GM12872 (cell line): ENCODE results near the gene SRPRB.

Experiments
- TF ChIP-seq, protein P1 (sequence below): IDR thresholded peaks from 3 replicates; pipeline ENCODE4 v1.5.1; 2011; ENCODE audit warnings: low read depth, mild to moderate bottlenecking, low read length, moderate library complexity; ENCODE audit not compliant: insufficient read depth

SRPRB gene

DNA sequence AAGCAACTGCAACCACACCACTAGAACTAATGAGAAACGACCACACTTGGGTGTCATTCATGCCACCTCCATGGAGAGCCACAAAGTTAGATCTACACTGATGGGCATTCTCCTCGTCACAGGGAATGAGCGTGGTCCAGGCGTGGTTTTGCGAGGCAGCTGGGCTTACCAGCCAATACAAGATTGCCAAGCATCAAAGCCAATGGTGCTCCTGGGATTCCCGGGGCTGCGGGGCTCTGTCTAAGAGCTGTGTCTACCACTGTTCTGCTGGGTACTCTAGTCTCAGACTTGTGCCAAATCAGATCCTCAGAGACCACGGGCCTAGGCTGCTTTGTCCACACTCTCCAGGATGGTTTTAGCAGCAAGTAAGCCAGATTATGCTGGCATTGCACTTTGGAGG lies 46.3 kb downstream of the SRPRB start:
- TF ChIP-seq, protein P1, sequence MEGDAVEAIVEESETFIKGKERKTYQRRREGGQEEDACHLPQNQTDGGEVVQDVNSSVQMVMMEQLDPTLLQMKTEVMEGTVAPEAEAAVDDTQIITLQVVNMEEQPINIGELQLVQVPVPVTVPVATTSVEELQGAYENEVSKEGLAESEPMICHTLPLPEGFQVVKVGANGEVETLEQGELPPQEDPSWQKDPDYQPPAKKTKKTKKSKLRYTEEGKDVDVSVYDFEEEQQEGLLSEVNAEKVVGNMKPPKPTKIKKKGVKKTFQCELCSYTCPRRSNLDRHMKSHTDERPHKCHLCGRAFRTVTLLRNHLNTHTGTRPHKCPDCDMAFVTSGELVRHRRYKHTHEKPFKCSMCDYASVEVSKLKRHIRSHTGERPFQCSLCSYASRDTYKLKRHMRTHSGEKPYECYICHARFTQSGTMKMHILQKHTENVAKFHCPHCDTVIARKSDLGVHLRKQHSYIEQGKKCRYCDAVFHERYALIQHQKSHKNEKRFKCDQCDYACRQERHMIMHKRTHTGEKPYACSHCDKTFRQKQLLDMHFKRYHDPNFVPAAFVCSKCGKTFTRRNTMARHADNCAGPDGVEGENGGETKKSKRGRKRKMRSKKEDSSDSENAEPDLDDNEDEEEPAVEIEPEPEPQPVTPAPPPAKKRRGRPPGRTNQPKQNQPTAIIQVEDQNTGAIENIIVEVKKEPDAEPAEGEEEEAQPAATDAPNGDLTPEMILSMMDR = no peak

DNA sequence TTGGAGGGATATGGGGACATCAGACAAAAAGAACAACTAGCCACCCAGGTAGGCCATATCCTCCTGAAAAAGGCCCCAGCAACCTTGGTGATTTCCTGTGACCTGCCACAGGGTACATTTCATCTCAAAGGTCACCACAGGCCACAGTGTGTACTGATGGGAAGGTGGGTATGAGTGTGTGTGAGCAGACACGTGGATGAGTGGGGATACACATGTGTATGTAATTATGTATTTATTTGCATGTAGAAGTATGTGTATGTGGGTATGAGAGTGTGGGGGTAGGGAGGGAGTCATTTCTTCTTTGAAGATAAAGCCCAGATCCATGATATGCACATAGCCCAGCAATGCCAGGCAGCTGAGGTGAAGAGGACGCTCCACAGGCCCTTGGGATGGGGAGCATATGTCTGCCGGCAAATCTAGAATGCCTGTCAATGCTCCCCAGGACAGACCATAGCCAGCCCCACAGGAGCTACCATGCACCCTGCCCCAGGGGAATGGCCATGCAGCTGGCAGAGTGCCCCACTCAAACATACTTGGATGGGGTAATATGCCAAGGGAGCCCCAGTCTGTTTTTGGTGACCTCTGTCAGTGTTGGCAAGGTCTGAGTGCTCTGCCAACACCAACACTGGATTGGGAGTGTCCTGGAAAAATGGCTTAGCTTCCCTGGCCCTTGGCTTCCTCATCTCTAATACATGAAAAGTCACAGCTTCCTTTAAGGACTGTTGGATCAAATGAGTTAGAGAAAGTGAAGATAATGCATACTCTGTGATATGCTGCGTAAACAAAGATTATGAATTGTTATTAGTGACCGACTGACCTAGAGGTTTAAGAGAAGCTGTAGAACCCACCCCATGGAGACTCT lies 47.7 kb downstream of the SRPRB start:
- TF ChIP-seq, protein P1 = no peak

DNA sequence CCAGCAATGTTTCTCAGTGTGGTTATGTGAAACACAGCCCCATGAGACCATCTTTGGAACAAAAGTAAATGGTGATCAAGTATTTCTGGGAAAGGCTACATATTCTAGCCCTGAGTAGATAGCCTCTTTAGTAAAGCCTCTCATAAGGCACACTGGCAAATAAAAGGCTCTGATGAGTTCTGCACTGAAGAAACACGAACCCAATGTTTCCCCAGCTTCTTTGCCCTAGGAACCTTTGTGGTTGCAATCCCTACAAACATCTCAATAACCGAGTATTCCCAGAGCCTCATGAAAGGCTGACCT lies 48.3 kb downstream of the SRPRB start:
- TF ChIP-seq, protein P1 = no peak

DNA sequence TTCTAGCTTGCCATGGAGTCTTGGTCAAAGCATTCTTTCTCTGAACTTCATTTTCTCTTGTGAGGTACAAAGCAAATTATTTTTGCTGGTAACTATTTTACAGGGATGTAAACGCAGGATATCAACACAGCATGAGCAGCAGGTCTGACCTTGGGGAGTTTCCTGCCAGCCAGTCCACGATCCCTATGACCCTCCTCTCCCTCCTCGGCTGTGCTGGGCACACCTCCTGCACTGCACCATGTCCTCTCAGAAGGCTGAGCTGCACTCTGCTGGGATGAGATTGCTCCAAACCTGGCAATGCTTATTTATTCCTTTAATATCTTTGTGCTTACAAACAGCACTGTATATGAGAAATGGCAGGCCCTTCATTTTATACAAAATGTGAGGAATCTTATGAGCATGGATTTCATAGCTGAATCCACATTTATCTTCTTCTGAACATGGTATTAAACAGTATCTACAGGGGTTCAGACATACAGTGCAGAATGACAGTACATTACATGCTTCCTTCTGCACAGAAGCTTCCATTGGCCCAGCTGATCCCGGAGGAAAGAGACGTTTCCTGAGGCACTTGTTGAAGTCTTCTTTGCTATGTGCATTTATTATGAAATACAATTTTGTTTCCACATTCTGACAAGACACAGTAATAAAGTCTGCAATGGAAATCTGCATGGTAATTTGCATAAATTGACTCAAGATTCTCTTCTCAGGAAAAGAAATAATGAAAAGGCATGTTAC lies 48.8 kb downstream of the SRPRB start:
- TF ChIP-seq, protein P1 = no peak

DNA sequence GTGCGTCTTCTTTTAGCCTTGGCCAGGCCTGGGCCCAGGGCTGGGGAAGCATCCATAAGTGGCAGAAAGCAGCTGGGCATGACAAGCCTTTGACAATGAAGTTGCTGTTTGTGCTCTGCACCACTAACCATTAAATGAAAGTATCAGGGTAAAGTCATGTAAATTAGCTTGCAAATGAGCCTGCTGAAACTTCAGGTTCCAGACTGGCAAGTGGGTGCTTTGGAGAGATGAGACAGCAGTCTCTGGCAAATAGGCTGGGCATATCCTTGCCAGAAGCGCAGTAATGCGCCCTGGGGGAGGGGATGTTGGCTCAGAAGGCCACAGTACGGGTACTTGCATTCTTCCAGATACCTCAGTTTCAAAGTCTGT lies 49.4 kb downstream of the SRPRB start:
- TF ChIP-seq, protein P1 = no peak

DNA sequence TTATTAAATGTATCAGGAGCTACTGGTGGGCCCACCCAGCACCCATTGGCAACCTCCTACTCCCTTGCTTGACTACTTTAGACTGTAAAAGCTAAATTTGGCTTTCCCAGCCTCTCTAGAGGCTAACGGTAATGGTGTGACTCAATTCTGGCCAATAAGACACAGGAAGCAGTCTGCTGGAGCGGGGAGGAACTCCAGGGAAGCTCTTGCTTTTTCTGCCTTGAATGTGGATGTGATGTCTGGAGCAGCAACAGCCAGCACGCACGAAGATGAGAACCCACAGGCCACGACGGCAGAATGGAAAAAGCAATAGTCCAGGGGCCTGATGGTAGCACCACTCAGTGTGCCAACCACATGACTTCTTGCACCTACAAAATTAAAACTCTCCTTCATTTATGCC lies 50.2 kb downstream of the SRPRB start:
- TF ChIP-seq, protein P1 = no peak

DNA sequence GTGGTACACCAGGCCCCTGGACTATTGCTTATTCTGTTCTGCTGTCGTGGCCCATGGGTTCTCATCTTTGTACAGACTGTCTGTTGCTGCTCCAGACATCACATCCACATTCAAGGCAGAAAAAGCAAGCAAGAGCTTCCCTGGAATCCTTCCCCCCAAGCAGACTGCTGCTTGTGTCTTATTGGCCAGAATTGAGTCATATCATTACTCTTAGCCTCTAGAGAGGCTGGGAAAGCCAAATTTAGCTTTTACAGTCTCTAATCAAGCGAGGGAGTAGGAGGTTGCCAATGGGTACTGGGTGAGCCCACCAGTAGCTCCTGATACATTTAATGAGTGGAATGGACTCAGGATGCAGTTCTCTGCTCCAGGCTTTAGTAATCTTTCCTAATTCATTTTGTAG lies 50.7 kb downstream of the SRPRB start:
- TF ChIP-seq, protein P1 = no peak
